GM23338 (cell line): Measurements from ENCODE around the gene MRPS18C.

Experiments
- CREB1 ChIP-seq: fragments of 250-450 bp; sonication (Bioruptor Pico); IDR thresholded peaks from 2 replicates; pipeline ENCODE4 v1.5.0; 2020; ENCODE audit warnings: low read depth, mild to moderate bottlenecking, moderate library complexity
- EZH2 ChIP-seq: fragments of 200-600 bp; sonication (generic); IDR thresholded peaks from one replicate; pipeline ENCODE4 v1.8.0; 2017; ENCODE audit warnings: antibody characterized with exemption, mild to moderate bottlenecking, low read depth; ENCODE audit not compliant: unreplicated experiment
- EZH2phosphoT487 ChIP-seq: fragments of 200-600 bp; sonication (generic); IDR thresholded peaks from one replicate; pipeline ENCODE4 v1.8.1; 2018; ENCODE audit warnings: antibody characterized with exemption; ENCODE audit not compliant: unreplicated experiment
- JUNB ChIP-seq: IDR thresholded peaks from one replicate; pipeline ENCODE4 v1.6.1; 2016; ENCODE audit warnings: antibody characterized with exemption; ENCODE audit not compliant: unreplicated experiment
- NANOG ChIP-seq: IDR thresholded peaks from 2 replicates; pipeline ENCODE4 v1.6.1; 2016; ENCODE audit warnings: antibody characterized with exemption, borderline replicate concordance
- POLR2AphosphoS5 ChIP-seq: IDR thresholded peaks from 2 replicates; pipeline ENCODE4 v1.6.1; 2016; ENCODE audit warnings: antibody characterized with exemption, low read depth
- STAT1 ChIP-seq: IDR thresholded peaks from one replicate; pipeline ENCODE4 v1.6.1; 2016; ENCODE audit warnings: antibody characterized with exemption; ENCODE audit not compliant: unreplicated experiment
- ZNF114 ChIP-seq: fragments of 250-450 bp; sonication (Bioruptor Pico); IDR thresholded peaks from 2 replicates; pipeline ENCODE4 v1.5.0; 2020; ENCODE audit warnings: mild to moderate bottlenecking, moderate library complexity
- TF ChIP-seq, protein P1 (sequence below), 2 experiments: fragments of 200-600 bp in 1 of 2; sonication (generic) in 1 of 2; conservative IDR thresholded peaks; 2 replicates each; pipeline versions ENCODE4 v1.5.1 to v1.6.1; 2016 to 2017; ENCODE audit warnings: antibody characterized with exemption in 2 of 2, low read depth in 2 of 2, mild to moderate bottlenecking in 2 of 2, moderate library complexity in 1 of 2
- TF ChIP-seq, protein P2 (sequence below): IDR thresholded peaks from one replicate; pipeline ENCODE4 v1.6.1; 2018; ENCODE audit warnings: antibody characterized with exemption; ENCODE audit not compliant: unreplicated experiment
- TF ChIP-seq, protein P3 (sequence below): IDR thresholded peaks from 2 replicates; pipeline ENCODE4 v1.6.1; 2016; ENCODE audit warnings: antibody characterized with exemption

DNA sequence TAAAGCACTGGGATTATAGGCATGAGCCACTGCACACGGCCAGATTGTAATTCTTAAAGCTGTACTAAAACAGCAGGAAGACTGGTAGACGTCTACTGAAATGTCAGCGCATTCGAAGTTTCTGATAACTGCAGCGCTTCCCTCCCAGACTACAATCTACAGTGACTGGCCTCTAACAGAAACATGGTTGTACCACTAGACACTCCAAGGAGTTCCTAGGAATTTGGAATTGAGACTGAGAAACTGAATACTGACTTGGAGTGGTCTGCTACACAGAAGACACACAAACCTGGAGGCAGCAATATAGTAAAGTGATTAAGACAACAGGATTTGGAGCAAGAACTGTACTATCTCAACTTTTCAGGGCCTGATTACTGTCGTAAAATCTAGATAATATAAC is 1.2 kb upstream of the MRPS18C start:
- TF ChIP-seq, protein P1, sequence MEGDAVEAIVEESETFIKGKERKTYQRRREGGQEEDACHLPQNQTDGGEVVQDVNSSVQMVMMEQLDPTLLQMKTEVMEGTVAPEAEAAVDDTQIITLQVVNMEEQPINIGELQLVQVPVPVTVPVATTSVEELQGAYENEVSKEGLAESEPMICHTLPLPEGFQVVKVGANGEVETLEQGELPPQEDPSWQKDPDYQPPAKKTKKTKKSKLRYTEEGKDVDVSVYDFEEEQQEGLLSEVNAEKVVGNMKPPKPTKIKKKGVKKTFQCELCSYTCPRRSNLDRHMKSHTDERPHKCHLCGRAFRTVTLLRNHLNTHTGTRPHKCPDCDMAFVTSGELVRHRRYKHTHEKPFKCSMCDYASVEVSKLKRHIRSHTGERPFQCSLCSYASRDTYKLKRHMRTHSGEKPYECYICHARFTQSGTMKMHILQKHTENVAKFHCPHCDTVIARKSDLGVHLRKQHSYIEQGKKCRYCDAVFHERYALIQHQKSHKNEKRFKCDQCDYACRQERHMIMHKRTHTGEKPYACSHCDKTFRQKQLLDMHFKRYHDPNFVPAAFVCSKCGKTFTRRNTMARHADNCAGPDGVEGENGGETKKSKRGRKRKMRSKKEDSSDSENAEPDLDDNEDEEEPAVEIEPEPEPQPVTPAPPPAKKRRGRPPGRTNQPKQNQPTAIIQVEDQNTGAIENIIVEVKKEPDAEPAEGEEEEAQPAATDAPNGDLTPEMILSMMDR (conservative IDR thresholded peaks at IDR 0.05; ENCODE audit: low read depth in 2 of 2): no peak
- TF ChIP-seq ZNF114 (CRISPR knock-in tag) (no peak), EZH2phosphoT487 (no peak), CREB1 (CRISPR knock-in tag) (no peak), EZH2 (no peak), POLR2AphosphoS5 (no peak), JUNB (no peak), NANOG (no peak), STAT1 (no peak)
- TF ChIP-seq, protein P2, sequence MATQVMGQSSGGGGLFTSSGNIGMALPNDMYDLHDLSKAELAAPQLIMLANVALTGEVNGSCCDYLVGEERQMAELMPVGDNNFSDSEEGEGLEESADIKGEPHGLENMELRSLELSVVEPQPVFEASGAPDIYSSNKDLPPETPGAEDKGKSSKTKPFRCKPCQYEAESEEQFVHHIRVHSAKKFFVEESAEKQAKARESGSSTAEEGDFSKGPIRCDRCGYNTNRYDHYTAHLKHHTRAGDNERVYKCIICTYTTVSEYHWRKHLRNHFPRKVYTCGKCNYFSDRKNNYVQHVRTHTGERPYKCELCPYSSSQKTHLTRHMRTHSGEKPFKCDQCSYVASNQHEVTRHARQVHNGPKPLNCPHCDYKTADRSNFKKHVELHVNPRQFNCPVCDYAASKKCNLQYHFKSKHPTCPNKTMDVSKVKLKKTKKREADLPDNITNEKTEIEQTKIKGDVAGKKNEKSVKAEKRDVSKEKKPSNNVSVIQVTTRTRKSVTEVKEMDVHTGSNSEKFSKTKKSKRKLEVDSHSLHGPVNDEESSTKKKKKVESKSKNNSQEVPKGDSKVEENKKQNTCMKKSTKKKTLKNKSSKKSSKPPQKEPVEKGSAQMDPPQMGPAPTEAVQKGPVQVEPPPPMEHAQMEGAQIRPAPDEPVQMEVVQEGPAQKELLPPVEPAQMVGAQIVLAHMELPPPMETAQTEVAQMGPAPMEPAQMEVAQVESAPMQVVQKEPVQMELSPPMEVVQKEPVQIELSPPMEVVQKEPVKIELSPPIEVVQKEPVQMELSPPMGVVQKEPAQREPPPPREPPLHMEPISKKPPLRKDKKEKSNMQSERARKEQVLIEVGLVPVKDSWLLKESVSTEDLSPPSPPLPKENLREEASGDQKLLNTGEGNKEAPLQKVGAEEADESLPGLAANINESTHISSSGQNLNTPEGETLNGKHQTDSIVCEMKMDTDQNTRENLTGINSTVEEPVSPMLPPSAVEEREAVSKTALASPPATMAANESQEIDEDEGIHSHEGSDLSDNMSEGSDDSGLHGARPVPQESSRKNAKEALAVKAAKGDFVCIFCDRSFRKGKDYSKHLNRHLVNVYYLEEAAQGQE: no peak
- TF ChIP-seq, protein P3, sequence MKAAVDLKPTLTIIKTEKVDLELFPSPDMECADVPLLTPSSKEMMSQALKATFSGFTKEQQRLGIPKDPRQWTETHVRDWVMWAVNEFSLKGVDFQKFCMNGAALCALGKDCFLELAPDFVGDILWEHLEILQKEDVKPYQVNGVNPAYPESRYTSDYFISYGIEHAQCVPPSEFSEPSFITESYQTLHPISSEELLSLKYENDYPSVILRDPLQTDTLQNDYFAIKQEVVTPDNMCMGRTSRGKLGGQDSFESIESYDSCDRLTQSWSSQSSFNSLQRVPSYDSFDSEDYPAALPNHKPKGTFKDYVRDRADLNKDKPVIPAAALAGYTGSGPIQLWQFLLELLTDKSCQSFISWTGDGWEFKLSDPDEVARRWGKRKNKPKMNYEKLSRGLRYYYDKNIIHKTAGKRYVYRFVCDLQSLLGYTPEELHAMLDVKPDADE: no peak
